Natural killer cell (primary cell): ENCODE results near the gene EZH1. TPM values are rescaled to one million over a fixed set of nuclear protein-coding genes. Genes with fewer than 3 reads are reported as not detected.

ENCODE experiments used
- ATAC-seq, 3 donors: fragments of 150-1000 bp in 2 of 3; fragments of 200-7000 bp in 1 of 3; cut with Tn5 transposase; 1 replicate in 1 of 3; 2 replicates in 2 of 3; pipeline ENCODE4 v1.10.0; 2021; ENCODE audit warnings: mild to moderate bottlenecking in 2 of 3, moderate library complexity in 2 of 3
- DNase-seq, 2 donors: peaks; one replicate each; pipeline versions ENCODE4 v3.0.0 to v3.0.0-alpha.2; 2013 to 2021; ENCODE audit warnings: mixed read lengths in 1 of 2
- H3K27ac ChIP-seq: one replicate; pipeline ENCODE4 v1.5.1; 2013; ENCODE audit warnings: mild to moderate bottlenecking, low read length
- H3K27me3 ChIP-seq: one replicate; pipeline ENCODE4 v1.6.1; 2013; ENCODE audit warnings: low read length; ENCODE audit not compliant: control insufficient read depth, insufficient read depth
- H3K36me3 ChIP-seq: one replicate; pipeline ENCODE4 v1.6.1; 2013; ENCODE audit warnings: low read length; ENCODE audit not compliant: control insufficient read depth, insufficient read depth
- H3K4me1 ChIP-seq: one replicate; pipeline ENCODE4 v1.6.1; 2013; ENCODE audit warnings: low read length; ENCODE audit not compliant: control insufficient read depth, insufficient read depth
- H3K4me3 ChIP-seq: one replicate; pipeline ENCODE4 v1.5.1; 2013; ENCODE audit warnings: low read length
- H3K9me3 ChIP-seq: one replicate; pipeline ENCODE4 v1.6.1; 2013; ENCODE audit warnings: low read length; ENCODE audit not compliant: control insufficient read depth, insufficient read depth
- H3K27ac Mint-ChIP-seq, 2 donors: one replicate each; pipeline ENCODE4 v1.8.0; 2022; ENCODE audit warnings: mild to moderate bottlenecking in 2 of 2, mixed read lengths in 2 of 2, moderate library complexity in 1 of 2
- H3K27me3 Mint-ChIP-seq, 2 donors: one replicate each; pipeline ENCODE4 v1.8.0; 2022; ENCODE audit warnings: low read depth in 2 of 2, mixed read lengths in 2 of 2
- H3K36me3 Mint-ChIP-seq: one replicate; pipeline ENCODE4 v1.8.0; 2022; ENCODE audit warnings: mixed read lengths
- H3K4me1 Mint-ChIP-seq, 2 donors: one replicate each; pipeline ENCODE4 v1.8.0; 2022; ENCODE audit warnings: mixed read lengths in 2 of 2
- H3K4me3 Mint-ChIP-seq: one replicate; pipeline ENCODE4 v1.8.0; 2022; ENCODE audit warnings: mild to moderate bottlenecking, moderate library complexity, mixed read lengths
- H3K9me3 Mint-ChIP-seq, 2 donors: one replicate each; pipeline ENCODE4 v1.8.0; 2022; ENCODE audit warnings: mixed read lengths in 2 of 2
- WGBS: methylation state at CpG from one replicate; pipeline ENCODE4 v1.1.7; 2013; ENCODE audit warnings: missing lambda C conversion rate; ENCODE audit not compliant: insufficient coverage; 5-methylcytosine and 5-hydroxymethylcytosine counted together
- intact Hi-C: fragments of 100-400 bp; cut with micrococcal nuclease; formaldehyde crosslinking; loops from one replicate; pipeline ENCODE4 v1.14.2; 2022
- total RNA-seq, 4 donors: library from RNA; stranded (reverse); fragments of 120-200 nt in 1 of 4; gene quantifications; one replicate each; pipeline versions ENCODE4 v1.2.3 to v1.2.4, GENCODE V29; 2013 to 2022
- TF ChIP-seq, protein P1 (sequence below): fragments of 200-600 bp; IDR thresholded peaks from one replicate; pipeline ENCODE4 v1.8.0; 2022; ENCODE audit warnings: antibody characterized with exemption

The EZH1 gene
- total RNA-seq, 3 donors from 2014 or later (not counting 1 experiment from before 2014, with no cell fraction given) = 68.8 to 92.7 (median 74.1) TPM

DNA sequence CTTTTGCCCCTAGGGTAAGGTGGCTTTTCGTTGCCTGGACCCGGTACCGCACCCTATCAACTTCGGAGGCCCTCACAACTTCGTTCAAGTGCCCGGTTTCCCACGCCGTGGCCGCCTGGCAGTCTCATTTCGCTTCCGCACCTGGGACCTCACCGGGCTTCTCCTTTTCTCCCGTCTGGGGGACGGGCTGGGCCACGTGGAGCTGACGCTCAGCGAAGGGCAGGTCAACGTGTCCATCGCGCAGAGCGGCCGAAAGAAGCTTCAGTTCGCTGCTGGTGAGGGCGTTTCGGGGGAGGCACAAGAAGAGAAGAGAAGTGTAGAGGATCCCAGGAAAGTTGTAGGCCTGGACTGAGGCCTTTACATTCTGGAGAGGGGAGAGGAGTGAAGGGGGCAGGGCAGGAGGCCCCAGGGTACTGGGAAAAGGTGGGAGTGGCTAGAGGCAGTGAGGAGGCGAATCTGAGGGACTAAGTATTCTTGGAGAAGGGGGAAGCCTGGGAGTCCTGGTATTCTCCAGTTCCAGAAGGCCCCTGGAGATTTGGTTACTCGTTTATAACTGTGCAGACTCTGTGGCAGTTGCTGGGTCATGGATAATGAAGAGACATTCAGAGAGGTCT is 57.0 kb downstream of the EZH1 start:
- Histone ChIP-seq H3K9me3 (no peaks in the 10 kb centered on the region), H3K36me3 (no peaks in the 10 kb centered on the region), H3K4me1 (peaks cover 10% of the 10 kb centered on the region), H3K4me3 (no peak overlapping the region), H3K27ac (no peak overlapping the region), H3K27me3 (peaks cover 7% of the 10 kb centered on the region)
- Mint-ChIP-seq H3K36me3 (no peaks in the 10 kb centered on the region), H3K27ac (no peak overlapping the region), H3K27me3 (peaks cover 14 to 20% of the 10 kb centered on the region in 2 donors), H3K9me3 (no peaks in the 10 kb centered on the region), H3K4me1 (peaks cover 7 to 10% of the 10 kb centered on the region in 2 donors), H3K4me3 (no peak overlapping the region)
- ATAC-seq (no peak), DNase-seq (no peak)
- TF ChIP-seq, protein P1, sequence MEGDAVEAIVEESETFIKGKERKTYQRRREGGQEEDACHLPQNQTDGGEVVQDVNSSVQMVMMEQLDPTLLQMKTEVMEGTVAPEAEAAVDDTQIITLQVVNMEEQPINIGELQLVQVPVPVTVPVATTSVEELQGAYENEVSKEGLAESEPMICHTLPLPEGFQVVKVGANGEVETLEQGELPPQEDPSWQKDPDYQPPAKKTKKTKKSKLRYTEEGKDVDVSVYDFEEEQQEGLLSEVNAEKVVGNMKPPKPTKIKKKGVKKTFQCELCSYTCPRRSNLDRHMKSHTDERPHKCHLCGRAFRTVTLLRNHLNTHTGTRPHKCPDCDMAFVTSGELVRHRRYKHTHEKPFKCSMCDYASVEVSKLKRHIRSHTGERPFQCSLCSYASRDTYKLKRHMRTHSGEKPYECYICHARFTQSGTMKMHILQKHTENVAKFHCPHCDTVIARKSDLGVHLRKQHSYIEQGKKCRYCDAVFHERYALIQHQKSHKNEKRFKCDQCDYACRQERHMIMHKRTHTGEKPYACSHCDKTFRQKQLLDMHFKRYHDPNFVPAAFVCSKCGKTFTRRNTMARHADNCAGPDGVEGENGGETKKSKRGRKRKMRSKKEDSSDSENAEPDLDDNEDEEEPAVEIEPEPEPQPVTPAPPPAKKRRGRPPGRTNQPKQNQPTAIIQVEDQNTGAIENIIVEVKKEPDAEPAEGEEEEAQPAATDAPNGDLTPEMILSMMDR = no peak
- intact Hi-C loops = no loop called here
- 93% methylated on average over 27 of the region's 27 CpGs for WGBS

DNA sequence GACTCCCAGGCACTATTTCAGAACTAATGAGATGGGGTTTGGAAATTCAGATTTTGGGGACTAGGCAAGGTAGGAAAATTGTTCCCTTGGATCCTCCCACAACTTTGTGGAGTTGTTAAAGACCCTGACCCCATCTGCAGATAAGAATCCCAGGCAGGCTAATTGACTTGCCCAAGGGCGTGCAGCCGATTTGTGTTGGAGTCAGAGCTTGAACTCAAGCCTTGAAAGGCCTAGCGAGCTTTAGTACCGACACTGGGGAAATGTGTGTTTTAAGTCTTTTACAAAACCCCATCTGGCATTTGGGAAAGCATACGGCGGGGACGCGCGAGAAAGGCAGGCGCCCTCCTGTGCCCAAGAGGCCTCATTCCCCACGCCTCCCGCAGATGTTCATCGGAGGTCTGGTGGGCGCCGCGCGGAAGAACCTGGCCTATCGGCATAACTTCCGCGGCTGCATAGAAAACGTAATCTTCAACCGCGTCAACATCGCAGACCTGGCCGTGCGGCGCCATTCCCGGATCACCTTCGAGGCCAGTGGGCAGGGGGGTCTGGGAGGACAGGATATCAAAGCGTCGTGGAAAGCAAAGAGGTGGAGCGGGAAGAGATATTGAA is 58.2 kb downstream of the EZH1 start:
- Mint-ChIP-seq H3K9me3 (no peaks in the 10 kb centered on the region), H3K4me1 (peaks cover 10 to 19% of the 10 kb centered on the region in 2 donors), H3K36me3 (no peaks in the 10 kb centered on the region), H3K27ac (no peak overlapping the region), H3K27me3 (peaks cover 26 to 32% of the 10 kb centered on the region in 2 donors), H3K4me3 (no peak overlapping the region)
- no peak for ATAC-seq
- no peak for DNase-seq
- intact Hi-C loops = no loop called here
- H3K4me3 ChIP-seq = no peak overlapping the region
- TF ChIP-seq, protein P1 = no peak
- H3K36me3 ChIP-seq = no peaks in the 10 kb centered on the region
- WGBS = 88% methylated on average over 32 of the region's 32 CpGs
- no peak overlapping the region for H3K27ac ChIP-seq
- peaks cover 18% of the 10 kb centered on the region for H3K27me3 ChIP-seq
- H3K9me3 ChIP-seq = no peaks in the 10 kb centered on the region
- H3K4me1 ChIP-seq = peaks cover 22% of the 10 kb centered on the region

DNA sequence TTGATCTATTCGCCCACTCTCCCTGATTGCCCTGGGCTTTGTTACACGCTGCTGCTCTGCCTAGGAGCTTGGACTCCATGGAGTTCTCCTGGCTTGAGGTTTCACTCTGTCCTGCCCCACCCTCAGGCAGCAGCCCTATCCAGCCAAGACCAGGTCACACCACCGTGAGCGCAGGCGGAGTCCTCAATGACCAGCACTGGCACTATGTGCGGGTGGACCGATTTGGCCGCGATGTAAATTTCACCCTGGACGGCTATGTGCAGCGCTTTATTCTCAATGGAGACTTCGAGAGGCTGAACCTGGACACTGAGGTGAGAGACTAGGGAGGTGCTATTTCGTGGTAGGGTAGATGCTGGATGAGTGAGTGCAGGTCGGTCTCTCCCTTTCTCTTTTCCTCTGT is 59.0 kb downstream of the EZH1 start:
- ATAC-seq (no peak), DNase-seq (no peak)
- H3K27me3 ChIP-seq = peaks cover 23% of the 10 kb centered on the region
- no peaks in the 10 kb centered on the region for H3K9me3 ChIP-seq
- peaks cover 10 to 24% of the 10 kb centered on the region in 2 donors for H3K4me1 Mint-ChIP-seq
- H3K4me3 Mint-ChIP-seq = no peak overlapping the region
- no peaks in the 10 kb centered on the region for H3K36me3 ChIP-seq
- intact Hi-C loops = no loop called here
- H3K36me3 Mint-ChIP-seq = no peaks in the 10 kb centered on the region
- H3K4me3 ChIP-seq = no peak overlapping the region
- TF ChIP-seq, protein P1 = no peak
- H3K27ac ChIP-seq = no peak overlapping the region
- H3K27ac Mint-ChIP-seq = no peak overlapping the region
- H3K9me3 Mint-ChIP-seq = no peaks in the 10 kb centered on the region
- H3K27me3 Mint-ChIP-seq = peaks cover 30 to 37% of the 10 kb centered on the region in 2 donors
- H3K4me1 ChIP-seq = peaks cover 27% of the 10 kb centered on the region
- 91% methylated on average over 14 of the region's 14 CpGs for WGBS
